ENCODE measurements around the gene PIGQ. TPM values are rescaled to one million over a fixed set of nuclear protein-coding genes. Genes with fewer than 3 reads are reported as not detected.

The PIGQ gene
- total and polyA plus RNA-seq, 2 experiments from 2014 or later = 30.2 to 62.3 TPM

GRCh38 chr16:525520-526180 lies 44.1 kb upstream of the PIGQ start (continued):
- TF ChIP-seq REST (IDR thresholded peaks at IDR 0.05; ENCODE audit: unreplicated experiment) = no peak
- TF ChIP-seq ETS1 (IDR thresholded peaks at IDR 0.05) = no peak
- no peak for TF ChIP-seq CTCF (conservative IDR thresholded peaks at IDR 0.05; ENCODE audit: low read depth in 2 of 2)
- no peak for TF ChIP-seq NANOG (IDR thresholded peaks at IDR 0.05; ENCODE audit: borderline replicate concordance)
- TF ChIP-seq POLR2AphosphoS5 (IDR thresholded peaks at IDR 0.05; ENCODE audit: low read depth) = no peak; the same call in 1 of the 2 replicates
- no peak for TF ChIP-seq EZH2 (IDR thresholded peaks at IDR 0.05; ENCODE audit: low read depth, unreplicated experiment)

- peak; percentile 35 for ATAC-seq
- peak; percentile 76 for DNase-seq (ENCODE audit: low spot score)
- H3K9me3 Mint-ChIP-seq = no peaks in the 10 kb centered on the region; the same call in 2 of the 3 replicates
- no peaks in the 10 kb centered on the region for H3K9me2 ChIP-seq (ENCODE audit: insufficient read depth)
- peaks cover 39% of the 10 kb centered on the region for H3K79me2 ChIP-seq (replicated peaks; ENCODE audit: insufficient read depth)
- peaks cover 13% of the 10 kb centered on the region for H3K27me3 Mint-ChIP-seq (ENCODE audit: insufficient read depth, low read depth, poor library complexity)
- peak overlapping the region; percentile 47; the same call in 1 of the 2 replicates for H3K27ac Mint-ChIP-seq
- peaks cover 6% of the 10 kb centered on the region; the same call in 1 of the 2 replicates for H3K4me1 ChIP-seq (ENCODE audit: insufficient read depth)
- H3K4me3 Mint-ChIP-seq = peak overlapping the region; percentile 86
- peaks cover 5% of the 10 kb centered on the region; the same call in 2 of the 3 replicates for H3K36me3 Mint-ChIP-seq (ENCODE audit: low read depth)
- H2AFZ ChIP-seq = no peak overlapping the region
- H3K36me3 ChIP-seq (ENCODE audit: insufficient read depth) = no peaks in the 10 kb centered on the region
- peak overlapping the region; percentile 90 for H3K4me3 ChIP-seq
- H3K4me2 ChIP-seq = peak overlapping the region; percentile 97
- 0 out of 2 replicates have a peak, but pooled peaks cover 8% of the 10 kb centered on the region for H3F3A ChIP-seq (replicated peaks; ENCODE audit: low read depth)
- peak overlapping the region; percentile 55; the same call in 1 of the 2 replicates for H3K27ac ChIP-seq (ENCODE audit: low read depth)
- peaks cover 22% of the 10 kb centered on the region for H4K20me1 ChIP-seq (replicated peaks; ENCODE audit: insufficient read depth)
- H3K27me3 ChIP-seq (ENCODE audit: insufficient read depth) = no peaks in the 10 kb centered on the region
- H3K4me1 Mint-ChIP-seq = peaks cover 22% of the 10 kb centered on the region
- TF ChIP-seq CREB1 (CRISPR knock-in tag; IDR thresholded peaks at IDR 0.05; ENCODE audit: low read depth) = no peak
- no peak for TF ChIP-seq REST (IDR thresholded peaks at IDR 0.05; ENCODE audit: unreplicated experiment)
Measured at GRCh38 chr16:526181-527014, 43.4 kb upstream of the PIGQ start.

All from GM23338 (cell line).